PC-3 (cell line): ENCODE results near the gene PRR36.

Source experiments
- CTCF ChIP-seq: fragments of 300-600 bp; sonication (generic); conservative IDR thresholded peaks from 2 replicates; pipeline ENCODE4 v1.5.1; 2017; ENCODE audit warnings: antibody characterized with exemption, low read depth, mild to moderate bottlenecking, low read length
- EZH2 ChIP-seq: fragments of 300-600 bp; sonication (generic); IDR thresholded peaks from one replicate; pipeline ENCODE4 v1.6.1; 2017; ENCODE audit warnings: antibody characterized with exemption, mild to moderate bottlenecking, low read length; ENCODE audit not compliant: unreplicated experiment
- EZH2phosphoT487 ChIP-seq: fragments of 300-600 bp; sonication (generic); IDR thresholded peaks from 2 replicates; pipeline ENCODE4 v1.6.1; 2018; ENCODE audit warnings: mild to moderate bottlenecking, antibody characterized with exemption, low read length, borderline replicate concordance

- TF ChIP-seq CTCF (no peak), EZH2phosphoT487 (no peak), EZH2 (no peak)
Measured at GRCh38 chr19:7845390-7846154, 28.6 kb downstream of the PRR36 start.
